ENCODE results near the gene NT5DC3.

DNA sequence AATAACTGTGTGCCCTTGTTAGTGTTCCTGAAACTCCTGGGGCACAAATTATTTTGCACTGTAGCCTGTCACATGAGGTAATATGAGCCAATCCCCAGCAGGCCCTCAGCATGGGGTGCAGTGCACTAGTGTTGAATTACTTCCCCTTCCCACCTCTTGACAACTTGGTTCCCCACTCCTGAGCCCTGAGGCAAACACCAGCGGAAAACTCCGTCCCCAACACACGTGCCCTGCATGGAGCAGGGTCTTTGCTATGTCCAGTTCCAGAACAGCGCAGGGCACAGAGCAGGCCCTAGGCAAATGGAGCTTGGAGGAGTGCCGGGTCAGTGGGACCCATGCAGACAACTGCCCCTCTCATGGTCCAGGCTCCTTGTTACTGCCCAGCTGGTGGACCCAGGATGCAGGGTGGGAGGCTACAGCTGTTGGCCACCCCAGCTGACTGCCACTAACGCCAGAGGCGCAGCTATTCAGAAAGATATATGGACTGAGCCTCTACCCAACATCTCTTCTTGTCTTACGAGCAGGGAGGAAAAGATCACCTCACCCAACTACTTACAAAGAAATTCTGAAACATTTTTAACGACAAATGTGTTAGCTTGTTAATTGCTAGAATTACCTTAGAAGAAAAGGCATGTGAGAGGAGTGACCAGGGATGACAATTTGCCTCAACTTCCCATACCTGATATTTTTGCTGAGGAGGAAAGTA lies 71.6 kb downstream of the NT5DC3 start:
- TF ChIP-seq, protein P1, sequence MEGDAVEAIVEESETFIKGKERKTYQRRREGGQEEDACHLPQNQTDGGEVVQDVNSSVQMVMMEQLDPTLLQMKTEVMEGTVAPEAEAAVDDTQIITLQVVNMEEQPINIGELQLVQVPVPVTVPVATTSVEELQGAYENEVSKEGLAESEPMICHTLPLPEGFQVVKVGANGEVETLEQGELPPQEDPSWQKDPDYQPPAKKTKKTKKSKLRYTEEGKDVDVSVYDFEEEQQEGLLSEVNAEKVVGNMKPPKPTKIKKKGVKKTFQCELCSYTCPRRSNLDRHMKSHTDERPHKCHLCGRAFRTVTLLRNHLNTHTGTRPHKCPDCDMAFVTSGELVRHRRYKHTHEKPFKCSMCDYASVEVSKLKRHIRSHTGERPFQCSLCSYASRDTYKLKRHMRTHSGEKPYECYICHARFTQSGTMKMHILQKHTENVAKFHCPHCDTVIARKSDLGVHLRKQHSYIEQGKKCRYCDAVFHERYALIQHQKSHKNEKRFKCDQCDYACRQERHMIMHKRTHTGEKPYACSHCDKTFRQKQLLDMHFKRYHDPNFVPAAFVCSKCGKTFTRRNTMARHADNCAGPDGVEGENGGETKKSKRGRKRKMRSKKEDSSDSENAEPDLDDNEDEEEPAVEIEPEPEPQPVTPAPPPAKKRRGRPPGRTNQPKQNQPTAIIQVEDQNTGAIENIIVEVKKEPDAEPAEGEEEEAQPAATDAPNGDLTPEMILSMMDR (IDR thresholded peaks at IDR 0.05) = no peak
- TF ChIP-seq POLR2A (IDR thresholded peaks at IDR 0.05) = no peak
- TF ChIP-seq POLR2AphosphoS5 (IDR thresholded peaks at IDR 0.05; ENCODE audit: insufficient read depth in 1 of 2, low read depth in 1 of 2) = no peak
